HG02588 (cell line): ENCODE measurements around the gene PTPN9.

Experiments
- ATAC-seq: cut with Tn5 transposase; IDR thresholded peaks from one replicate; pipeline ENCODE4 v1.9.1; 2021; ENCODE audit warnings: mild to moderate bottlenecking, moderate library complexity; ENCODE audit not compliant: unreplicated experiment

The PTPN9 gene

GRCh38 chr15:75425966-75426500 is 153.1 kb downstream of the PTPN9 start:
- ATAC-seq, result no peak

GRCh38 chr15:75422554-75422953 is 156.6 kb downstream of the PTPN9 start:
- ATAC-seq, result no peak

- no peak for ATAC-seq
Measured at GRCh38 chr15:75420698-75421097, 158.4 kb downstream of the PTPN9 start.

GRCh38 chr15:75416584-75416983 is 162.5 kb downstream of the PTPN9 start:
- ATAC-seq, result no peak
